Measurements from ENCODE around the gene TEF. TPM values are rescaled to one million over a fixed set of nuclear protein-coding genes. Genes with fewer than 3 reads are reported as not detected.
A peak's percentile ranks its signal among the peaks of the same experiment; 100 is the strongest.

The TEF gene
- total RNA-seq, 1 donor: 8.6 TPM

DNA sequence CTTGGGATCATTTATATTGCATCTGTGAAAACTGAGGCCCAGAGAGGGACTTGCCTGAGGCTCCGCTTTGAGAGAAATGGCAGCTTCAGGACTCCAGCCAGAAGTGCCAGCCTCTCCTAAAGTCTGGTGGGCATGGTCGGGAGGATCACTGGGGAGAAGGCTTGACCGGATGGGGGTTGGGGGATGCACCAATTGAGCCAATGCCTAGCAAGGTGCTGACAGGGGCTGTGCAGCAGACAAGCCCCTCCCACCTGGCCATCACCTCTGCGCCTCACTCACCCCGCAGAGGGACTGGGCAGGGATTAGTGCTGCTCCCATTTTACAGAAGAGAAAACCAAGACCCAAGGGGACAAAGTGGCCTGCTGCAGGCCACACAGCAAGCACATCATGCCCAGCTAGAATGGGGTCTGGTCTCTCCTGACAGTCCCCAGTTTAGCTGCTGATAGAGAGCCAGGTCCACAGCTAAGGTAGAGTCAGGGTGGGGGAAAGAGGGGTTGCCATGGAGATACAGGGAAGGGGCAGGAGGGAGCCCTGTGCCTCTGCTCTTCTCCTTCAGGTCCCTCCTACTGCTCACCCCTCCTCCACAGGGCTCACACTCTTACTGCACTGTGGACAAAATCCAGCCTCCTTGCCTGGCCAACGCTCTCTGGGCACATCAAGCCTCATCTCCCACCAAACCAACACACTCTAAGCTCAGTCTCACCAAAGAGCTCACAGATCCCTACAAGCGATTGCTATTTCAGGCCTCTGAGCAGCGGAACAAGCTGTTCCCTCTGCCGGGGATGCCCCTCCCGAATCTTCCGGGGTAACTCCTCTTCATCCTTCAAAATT is 29.5 kb downstream of the TEF start:
- H3K4me3 ChIP-seq (ENCODE audit: low read depth, low read length): no peak overlapping the region
- DNase-seq (ENCODE audit: low read depth): no peak
- TF ChIP-seq, protein P1, sequence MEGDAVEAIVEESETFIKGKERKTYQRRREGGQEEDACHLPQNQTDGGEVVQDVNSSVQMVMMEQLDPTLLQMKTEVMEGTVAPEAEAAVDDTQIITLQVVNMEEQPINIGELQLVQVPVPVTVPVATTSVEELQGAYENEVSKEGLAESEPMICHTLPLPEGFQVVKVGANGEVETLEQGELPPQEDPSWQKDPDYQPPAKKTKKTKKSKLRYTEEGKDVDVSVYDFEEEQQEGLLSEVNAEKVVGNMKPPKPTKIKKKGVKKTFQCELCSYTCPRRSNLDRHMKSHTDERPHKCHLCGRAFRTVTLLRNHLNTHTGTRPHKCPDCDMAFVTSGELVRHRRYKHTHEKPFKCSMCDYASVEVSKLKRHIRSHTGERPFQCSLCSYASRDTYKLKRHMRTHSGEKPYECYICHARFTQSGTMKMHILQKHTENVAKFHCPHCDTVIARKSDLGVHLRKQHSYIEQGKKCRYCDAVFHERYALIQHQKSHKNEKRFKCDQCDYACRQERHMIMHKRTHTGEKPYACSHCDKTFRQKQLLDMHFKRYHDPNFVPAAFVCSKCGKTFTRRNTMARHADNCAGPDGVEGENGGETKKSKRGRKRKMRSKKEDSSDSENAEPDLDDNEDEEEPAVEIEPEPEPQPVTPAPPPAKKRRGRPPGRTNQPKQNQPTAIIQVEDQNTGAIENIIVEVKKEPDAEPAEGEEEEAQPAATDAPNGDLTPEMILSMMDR (IDR thresholded peaks at IDR 0.05; ENCODE audit: insufficient read depth, low read depth, low read length): no peak

DNA sequence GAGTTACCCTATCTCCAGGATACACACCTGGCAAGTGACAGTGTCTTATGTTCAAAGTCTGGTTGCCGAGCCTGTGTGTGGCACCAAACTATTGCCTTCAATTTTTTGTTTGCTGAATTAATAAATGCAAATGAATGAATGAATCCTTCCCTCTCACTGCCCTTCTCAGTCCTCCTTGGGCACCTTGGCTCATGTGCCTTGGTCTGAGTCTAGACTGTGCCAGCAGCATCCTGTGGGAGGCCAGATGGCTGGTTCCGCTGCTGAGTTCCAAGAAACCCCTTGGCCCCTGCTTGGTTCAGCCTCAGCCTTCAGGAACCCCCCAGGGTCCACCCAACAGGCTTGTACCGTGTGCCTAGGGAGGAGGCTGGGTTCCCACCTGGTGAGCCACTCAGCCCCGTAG is 33.8 kb downstream of the TEF start:
- H3K4me3 ChIP-seq (ENCODE audit: low read depth, low read length): no peak overlapping the region
- TF ChIP-seq, protein P1 (IDR thresholded peaks at IDR 0.05; ENCODE audit: insufficient read depth, low read depth, low read length): no peak
- no peak for DNase-seq (ENCODE audit: low read depth)

DNA sequence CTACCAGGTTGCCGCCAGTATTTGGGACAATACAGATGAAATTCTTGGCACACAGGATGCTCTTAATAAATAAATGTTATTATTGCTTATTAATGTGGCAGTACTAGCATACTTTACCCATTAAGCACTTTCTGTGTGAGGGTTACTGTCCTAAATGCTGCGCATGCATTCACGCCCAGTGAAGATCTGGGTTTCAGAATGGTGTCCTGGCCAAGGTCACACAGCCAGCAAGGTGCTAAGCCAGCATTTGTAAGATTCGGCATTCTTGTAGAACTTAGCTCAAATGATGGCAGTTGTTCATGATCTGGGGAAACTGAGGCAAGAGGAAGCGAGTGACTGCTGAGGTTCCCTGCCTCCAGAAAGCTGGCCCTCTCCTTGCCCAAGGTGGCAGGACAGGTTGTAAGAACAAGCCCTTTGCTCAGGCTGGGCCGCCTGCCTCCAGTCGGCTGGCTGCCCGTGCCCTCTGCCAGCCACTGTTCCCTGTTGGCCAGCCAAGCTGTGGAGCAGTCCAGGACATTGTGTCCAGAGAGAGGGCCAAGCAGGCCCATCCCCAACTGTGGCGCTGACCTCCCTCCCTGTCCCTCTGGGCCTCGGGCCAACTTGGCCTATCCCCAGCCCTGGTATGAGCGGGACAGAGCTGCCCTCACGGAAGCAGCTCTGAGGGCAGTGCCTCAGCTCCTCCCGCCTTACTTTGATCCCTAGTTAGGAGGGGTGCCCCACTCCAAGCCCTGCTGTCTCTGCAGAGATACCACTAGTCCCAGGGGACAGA is 36.1 kb downstream of the TEF start:
- H3K4me3 ChIP-seq (ENCODE audit: low read depth, low read length): no peak overlapping the region
- TF ChIP-seq, protein P1 (IDR thresholded peaks at IDR 0.05; ENCODE audit: insufficient read depth, low read depth, low read length): no peak
- DNase-seq (ENCODE audit: low read depth): no peak

DNA sequence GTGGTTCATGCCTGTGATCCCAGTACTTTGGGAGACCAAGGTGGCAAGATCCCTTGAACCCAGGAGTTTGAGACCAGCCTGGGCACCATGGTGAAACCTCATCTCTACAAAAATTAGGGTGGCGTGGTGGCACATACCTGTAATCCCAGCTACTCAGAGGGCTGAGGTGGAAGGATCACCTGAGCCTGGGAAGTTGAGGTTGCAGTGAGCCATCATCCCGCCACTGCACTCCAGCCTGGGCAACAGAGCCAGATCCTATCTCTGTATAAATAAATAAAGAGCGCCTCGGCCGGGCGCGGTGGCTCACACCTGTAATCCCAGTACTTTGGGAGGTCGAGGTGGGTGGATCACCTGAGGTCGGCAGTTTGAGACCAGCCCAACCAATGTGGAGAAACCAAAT is 37.0 kb downstream of the TEF start:
- TF ChIP-seq, protein P1 (IDR thresholded peaks at IDR 0.05; ENCODE audit: insufficient read depth, low read depth, low read length): no peak
- no peak overlapping the region for H3K4me3 ChIP-seq (ENCODE audit: low read depth, low read length)
- DNase-seq (ENCODE audit: low read depth): no peak

DNA sequence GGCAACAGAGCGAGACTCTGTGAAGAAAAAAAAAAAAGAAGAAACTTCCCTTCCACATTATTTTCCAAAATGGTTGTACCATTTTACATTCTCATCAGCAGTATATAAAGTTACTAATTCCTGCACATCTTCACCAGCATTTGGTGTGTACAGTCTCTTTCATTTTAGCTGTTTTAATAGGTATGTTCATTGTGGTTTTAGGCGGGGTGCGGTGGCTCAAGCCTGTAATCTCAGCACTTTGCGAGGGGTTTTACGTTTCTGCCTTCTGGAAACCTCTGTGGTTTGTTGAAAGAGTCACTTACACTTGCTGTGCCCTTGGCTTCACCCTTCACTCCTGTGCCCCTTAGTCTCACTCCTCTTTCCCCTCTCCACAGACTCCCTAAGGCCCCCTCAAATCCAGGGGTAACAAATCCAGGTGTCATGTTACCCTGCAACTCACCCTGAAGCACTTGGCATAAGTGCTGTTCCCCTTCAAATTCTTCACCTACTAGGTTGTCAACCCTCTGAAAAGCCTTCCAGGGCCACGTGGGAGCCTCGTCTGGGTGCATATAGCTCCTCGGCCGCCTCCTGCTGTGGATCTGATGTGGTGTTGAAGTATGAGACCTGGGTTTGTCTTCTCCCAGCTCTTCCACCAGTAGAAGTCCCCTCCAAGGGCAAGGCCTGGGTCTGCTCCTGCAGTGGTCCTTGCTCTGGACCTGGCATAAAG is 44.1 kb downstream of the TEF start:
- peak; percentile 21 for DNase-seq (ENCODE audit: low read depth)
- TF ChIP-seq, protein P1 (IDR thresholded peaks at IDR 0.05; ENCODE audit: insufficient read depth, low read depth, low read length): no peak
- H3K4me3 ChIP-seq (ENCODE audit: low read depth, low read length): no peak overlapping the region

DNA sequence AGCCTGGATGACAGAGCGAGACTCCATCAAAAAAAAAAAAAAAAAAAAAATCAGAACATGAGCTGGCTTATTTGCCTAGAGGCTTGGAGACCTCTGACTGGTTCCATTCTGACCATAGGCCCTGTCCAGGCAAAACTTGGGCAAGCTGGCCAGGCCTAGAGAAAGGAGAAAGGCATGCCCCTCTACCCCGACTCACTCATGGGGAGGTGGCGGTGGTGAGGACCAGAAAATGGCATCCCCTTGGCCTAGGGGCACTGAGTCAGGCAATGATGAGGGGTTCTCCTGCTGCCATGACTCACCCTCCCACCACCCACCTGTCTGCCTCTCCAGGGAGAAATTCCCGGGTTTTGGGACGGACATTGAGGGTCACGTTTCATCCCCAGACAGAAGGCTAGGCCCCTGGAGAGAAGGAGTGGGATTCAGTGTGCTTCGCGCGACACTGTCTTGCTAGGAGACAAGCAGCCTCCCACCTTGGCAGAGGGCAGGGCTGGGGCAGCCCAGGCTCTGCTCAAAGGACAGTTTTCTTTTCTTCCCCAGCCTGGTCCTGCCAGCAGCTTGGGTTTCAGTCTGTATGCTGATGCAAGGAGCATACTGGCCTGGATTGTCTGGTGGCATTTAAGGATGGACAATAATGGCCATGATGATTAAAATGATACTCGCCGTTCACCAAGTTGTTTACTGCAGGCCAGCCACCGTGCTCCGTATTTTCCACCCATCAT is 47.6 kb downstream of the TEF start:
- TF ChIP-seq, protein P1 (IDR thresholded peaks at IDR 0.05; ENCODE audit: insufficient read depth, low read depth, low read length): no peak
- DNase-seq (ENCODE audit: low read depth): no peak
- no peak overlapping the region for H3K4me3 ChIP-seq (ENCODE audit: low read depth, low read length)
